Activated CD8-positive, alpha-beta memory T cell treated with anti-CD3 and anti-CD28 coated beads for 4 hours (primary cell): ENCODE measurements around the gene DYSF.
"Not testable (repeated sequence)": the region's sequence is repeated elsewhere in the genome, so short reads cannot be mapped to it uniquely, and the experiment has no call there.

Source experiments
- DNase-seq, 2 donors: peaks; one replicate each; pipeline ENCODE4 v3.0.0-alpha.2; 2020; ENCODE audit warnings: low read depth in 2 of 2

The DYSF gene

GRCh38 chr2:71646028-71646427, 192.7 kb downstream of the DYSF start:
- DNase-seq, result no peak

- no peak for DNase-seq
Observed at GRCh38 chr2:71647356-71647755, 194.0 kb downstream of the DYSF start.

- no peak for DNase-seq
Observed at GRCh38 chr2:71655498-71655897, 202.1 kb downstream of the DYSF start.

- not testable (repeated sequence) for DNase-seq
Observed at GRCh38 chr2:71658256-71658655, 204.9 kb downstream of the DYSF start.

DNA sequence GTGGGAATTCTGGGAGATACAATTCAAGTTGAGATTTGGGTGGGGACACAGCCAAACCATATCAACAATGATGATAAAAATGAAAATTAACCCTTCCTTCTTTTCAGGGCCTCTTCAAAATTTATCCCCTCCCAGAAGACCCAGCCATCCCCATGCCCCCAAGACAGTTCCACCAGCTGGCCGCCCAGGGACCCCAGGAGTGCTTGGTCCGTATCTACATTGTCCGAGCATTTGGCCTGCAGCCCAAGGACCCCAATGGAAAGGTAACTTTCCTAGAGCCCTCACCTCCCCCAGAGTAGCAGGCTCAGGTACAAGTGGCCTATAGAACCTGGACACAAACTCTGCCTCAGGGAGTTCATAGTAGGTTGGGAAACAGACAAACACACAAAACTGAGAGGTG, 205.4 kb downstream of the DYSF start:
- no peak for DNase-seq

DNA sequence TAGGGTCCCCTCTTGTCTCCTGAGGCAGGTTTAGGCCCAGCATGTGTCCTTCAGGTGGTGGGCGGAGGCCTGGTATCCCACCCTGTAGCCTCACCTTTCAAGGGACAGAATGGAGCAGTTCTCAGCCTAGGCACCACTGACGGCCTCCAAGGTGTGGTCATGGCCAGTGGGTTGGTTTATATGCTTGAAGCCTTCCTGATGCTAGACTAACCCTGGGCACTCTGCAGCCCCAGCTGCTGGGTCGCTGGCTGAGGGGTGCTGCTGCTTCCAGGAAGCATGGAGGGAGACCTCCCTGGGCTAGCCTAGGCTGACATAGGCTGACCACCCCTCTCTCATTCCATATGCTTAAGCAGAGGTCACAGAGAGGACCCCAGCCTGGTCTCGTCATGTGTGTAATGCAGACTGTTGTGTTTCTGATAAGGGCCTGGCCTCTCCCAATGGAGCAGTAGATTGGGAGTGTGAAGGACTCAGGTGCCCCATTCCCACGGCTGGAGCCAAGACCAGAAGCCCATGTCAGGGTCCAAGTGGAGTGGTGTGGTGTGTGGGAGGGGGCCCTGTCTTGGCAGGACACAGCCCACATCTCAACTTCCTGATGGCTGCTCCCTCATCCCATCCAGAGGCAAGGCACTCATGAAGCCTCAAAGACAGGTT, 206.6 kb downstream of the DYSF start:
- DNase-seq, result no peak

- no peak for DNase-seq
Observed at GRCh38 chr2:71661782-71662181, 208.4 kb downstream of the DYSF start.

- no peak for DNase-seq
Observed at GRCh38 chr2:71662665-71663394, 209.5 kb downstream of the DYSF start.

DNA sequence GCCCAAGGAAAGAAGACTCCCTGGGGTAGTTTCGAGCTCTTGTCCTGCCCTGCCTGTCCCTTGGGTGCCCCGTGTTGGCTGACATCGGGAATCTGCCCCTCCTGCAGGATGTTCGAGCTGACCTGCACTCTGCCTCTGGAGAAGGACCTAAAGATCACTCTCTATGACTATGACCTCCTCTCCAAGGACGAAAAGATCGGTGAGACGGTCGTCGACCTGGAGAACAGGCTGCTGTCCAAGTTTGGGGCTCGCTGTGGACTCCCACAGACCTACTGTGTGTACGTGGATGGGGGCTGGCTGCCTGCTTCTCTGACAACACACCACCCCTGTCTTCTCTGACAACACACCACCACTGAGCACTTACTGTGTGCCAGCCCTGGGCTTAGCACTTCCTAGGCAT, 210.8 kb downstream of the DYSF start:
- DNase-seq, result no peak

DNA sequence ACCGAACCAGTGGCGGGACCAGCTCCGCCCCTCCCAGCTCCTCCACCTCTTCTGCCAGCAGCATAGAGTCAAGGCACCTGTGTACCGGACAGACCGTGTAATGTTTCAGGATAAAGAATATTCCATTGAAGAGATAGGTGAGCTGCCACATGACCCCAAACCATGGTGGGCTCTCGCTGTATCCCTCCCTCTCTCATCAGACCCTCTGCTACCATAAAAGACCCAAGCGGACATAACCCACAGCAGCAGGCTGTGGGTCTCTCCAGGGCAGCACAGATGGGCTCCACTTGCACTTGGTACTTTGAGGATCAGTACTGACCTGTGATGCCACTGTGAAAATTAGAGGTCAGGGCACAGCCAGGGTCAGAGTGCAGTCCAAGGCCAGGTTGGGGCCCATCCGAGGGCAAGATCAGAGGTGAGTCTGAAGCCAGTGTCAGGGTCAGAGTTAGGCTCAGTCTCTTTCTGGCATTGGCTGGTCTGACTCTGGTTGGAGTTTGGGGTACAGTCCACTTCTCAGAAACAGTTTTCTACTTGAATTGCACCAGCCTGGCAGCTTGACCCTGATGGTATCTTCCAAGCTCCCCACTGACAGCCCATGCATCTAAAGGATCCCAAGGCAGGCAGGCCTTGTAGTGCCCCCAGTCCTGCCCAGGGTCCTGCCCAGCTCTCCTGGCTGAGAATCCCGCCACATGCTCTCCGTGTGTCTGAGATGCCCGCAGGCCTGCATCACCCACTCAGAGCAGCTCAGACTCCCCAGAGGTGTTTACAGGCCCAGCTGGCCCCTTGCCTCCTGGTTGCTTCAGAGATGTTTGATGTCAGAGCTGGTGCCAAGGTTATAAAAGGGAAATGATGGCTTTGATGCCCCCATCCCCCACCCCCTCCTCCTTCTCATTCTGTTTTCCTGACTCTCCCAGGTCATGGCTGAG, 212.1 kb downstream of the DYSF start:
- DNase-seq, result no peak

DNA sequence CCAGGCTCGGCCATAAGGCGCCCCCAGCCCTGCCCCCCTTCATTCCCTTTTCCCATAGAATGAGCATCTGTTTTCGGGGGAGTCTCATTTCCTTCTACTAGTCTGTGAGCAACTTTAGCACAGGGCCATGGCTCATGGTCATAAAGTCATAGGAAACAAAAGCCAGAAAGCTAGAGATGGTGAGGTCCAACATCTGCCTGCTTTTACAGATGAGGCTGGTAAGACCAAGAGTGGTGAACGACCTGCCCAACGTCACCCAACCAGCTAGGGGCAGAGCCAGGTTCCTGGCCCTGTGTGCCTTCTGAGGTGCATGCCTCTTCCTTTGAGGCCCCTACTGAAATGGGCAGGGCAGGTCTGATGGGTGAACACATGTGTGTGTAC, 212.7 kb downstream of the DYSF start:
- no peak for DNase-seq

DNA sequence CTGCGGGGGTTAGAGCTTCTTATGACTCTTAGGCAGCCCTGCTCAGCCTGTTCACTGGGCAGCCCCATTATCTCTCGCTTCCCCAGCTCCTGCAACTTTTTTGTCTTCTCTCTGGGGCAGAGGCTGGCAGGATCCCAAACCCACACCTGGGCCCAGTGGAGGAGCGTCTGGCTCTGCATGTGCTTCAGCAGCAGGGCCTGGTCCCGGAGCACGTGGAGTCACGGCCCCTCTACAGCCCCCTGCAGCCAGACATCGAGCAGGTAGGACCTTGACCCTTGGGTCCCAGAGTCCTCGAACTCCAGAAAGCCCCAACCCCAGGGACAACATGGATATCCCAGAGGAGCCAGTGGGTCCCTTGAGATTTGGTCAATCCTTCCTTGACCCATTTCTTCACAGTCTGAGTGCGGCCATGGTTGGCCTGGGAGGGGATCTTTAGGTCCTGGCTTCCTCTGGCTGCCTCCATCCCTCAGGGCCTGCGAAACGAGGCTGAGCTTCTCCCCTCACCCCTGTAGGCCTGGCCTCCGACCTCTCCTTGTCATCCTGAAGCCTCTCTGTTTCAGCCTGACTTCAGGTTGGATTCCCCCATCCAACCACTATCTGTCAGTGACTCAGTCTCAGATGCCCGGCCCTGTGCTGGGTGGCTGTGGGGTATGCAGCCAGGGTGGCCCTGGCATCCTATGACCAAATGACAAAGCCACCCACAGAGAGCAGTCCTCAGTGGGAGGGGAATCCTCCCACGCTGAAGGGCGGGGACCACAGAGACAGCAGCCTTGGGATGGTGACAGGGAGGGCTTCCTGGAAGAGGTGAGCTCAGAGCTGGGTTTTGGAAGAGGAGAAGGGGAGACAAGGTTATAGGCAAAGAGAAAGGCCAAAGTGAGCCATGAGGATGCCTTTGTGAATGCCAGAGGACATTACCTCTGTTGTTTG, 214.2 kb downstream of the DYSF start:
- no peak for DNase-seq

GRCh38 chr2:71668326-71669057, 215.1 kb downstream of the DYSF start:
- no peak for DNase-seq

DNA sequence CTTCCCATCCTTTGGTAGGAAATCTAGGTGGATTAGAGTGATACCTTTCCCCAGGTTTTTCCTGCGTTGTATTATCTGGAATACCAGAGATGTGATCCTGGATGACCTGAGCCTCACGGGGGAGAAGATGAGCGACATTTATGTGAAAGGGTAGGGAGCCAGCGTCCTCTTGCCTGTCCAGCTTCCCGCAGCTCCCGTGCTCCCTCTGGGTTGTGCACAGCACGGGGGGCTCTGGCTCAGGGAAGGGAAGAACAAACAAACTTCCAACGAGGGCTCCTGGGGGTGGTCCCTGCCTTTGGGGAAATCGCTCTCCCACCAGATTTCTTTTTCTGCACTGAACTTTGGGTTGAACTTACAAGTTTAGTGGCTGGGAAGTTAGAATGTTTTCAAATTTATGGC, 215.7 kb downstream of the DYSF start:
- no peak for DNase-seq

DNA sequence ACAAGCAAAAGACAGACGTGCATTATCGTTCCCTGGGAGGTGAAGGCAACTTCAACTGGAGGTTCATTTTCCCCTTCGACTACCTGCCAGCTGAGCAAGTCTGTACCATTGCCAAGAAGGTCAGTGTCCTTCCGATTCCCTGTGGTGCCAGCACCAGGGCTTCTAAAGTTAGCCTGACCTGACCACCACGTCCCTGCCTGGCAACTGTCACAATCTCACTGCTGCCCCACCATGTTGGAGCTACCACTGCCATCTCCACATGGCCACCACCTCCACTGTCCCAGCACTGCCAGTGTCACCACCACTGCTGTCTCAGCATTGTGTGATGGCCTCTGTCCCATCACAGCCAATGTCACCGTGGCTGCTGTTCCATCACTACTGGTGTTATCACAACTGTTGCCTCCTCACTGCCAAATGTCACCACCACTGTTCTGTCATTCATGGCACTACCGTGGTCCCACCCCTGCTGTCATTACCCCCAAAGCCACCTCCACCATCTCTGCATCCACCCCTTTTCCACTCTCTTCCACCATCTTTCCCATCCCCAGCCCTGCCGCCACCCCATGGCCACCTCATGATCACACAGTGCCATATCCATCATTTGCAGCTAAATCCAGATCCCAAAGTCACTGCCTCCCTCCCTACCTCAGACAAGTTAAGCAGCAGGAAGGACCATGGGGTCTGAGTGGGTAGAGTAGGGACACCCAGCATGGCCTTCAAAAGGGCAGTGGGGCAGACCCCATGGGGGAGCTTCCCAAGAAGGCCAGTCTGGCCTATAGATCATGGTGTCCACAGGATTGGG, 216.5 kb downstream of the DYSF start:
- DNase-seq, result no peak

GRCh38 chr2:71670430-71670795, 217.1 kb downstream of the DYSF start:
- no peak for DNase-seq

GRCh38 chr2:71671203-71671854, 218.0 kb downstream of the DYSF start:
- no peak for DNase-seq

GRCh38 chr2:71671895-71672825, 218.8 kb downstream of the DYSF start:
- DNase-seq, result no peak
